HG03196 (cell line): ENCODE measurements around the gene LNPEP.
A peak's percentile ranks its signal among the peaks of the same experiment; 100 is the strongest.
"Not testable (repeated sequence)": the region's sequence is repeated elsewhere in the genome, so short reads cannot be mapped to it uniquely, and the experiment has no call there.

ENCODE experiments used
- ATAC-seq: cut with Tn5 transposase; IDR thresholded peaks from one replicate; pipeline ENCODE4 v1.9.1; 2021; ENCODE audit not compliant: unreplicated experiment

LNPEP gene

GRCh38 chr5:96928931-96929708, 6.8 kb upstream of the LNPEP start:
- no peak for ATAC-seq

GRCh38 chr5:96930058-96930457, 5.8 kb upstream of the LNPEP start:
- no peak for ATAC-seq

GRCh38 chr5:96930589-96930988, 5.3 kb upstream of the LNPEP start:
- ATAC-seq: no peak

GRCh38 chr5:96931037-96931436, 4.8 kb upstream of the LNPEP start:
- ATAC-seq: not testable (repeated sequence)

GRCh38 chr5:96931605-96932004, 4.3 kb upstream of the LNPEP start:
- ATAC-seq: no peak

GRCh38 chr5:96932026-96932425, 3.9 kb upstream of the LNPEP start:
- no peak for ATAC-seq

- no peak for ATAC-seq
These were observed 1.8 kb upstream of the LNPEP start for GRCh38 chr5:96933764-96934707.

GRCh38 chr5:96934708-96935558, 947 bp upstream of the LNPEP start:
- ATAC-seq: peak; percentile 66

GRCh38 chr5:96936431-96937320, 796 bp downstream of the LNPEP start:
- ATAC-seq: peak; percentile 26

- no peak for ATAC-seq
These were observed 4.7 kb downstream of the LNPEP start for GRCh38 chr5:96940586-96940985.

- ATAC-seq: no peak
These were observed 5.3 kb downstream of the LNPEP start for GRCh38 chr5:96941140-96941539.

- no peak for ATAC-seq
These were observed 6.2 kb downstream of the LNPEP start for GRCh38 chr5:96942078-96942477.

GRCh38 chr5:96942911-96943310, 7.0 kb downstream of the LNPEP start:
- no peak for ATAC-seq

- no peak for ATAC-seq
These were observed 7.9 kb downstream of the LNPEP start for GRCh38 chr5:96943799-96944198.

- no peak for ATAC-seq
These were observed 9.4 kb downstream of the LNPEP start for GRCh38 chr5:96945144-96945897.

GRCh38 chr5:96946381-96946780, 10.5 kb downstream of the LNPEP start:
- no peak for ATAC-seq

GRCh38 chr5:96952118-96952750, 16.4 kb downstream of the LNPEP start:
- no peak for ATAC-seq

- ATAC-seq: no peak
These were observed 17.3 kb downstream of the LNPEP start for GRCh38 chr5:96952974-96953730.
